CD4-positive, alpha-beta memory T cell (primary cell): ENCODE measurements around the gene TPBG. TPM values are rescaled to one million over a fixed set of nuclear protein-coding genes. Genes with fewer than 3 reads are reported as not detected.

Experiments used
- polyA plus RNA-seq, 2 donors: library from polyadenylated mRNA; unstranded; fragments of 300-500 nt; fragmentation: Illumina TruSeq; gene quantifications; one replicate each; pipeline ENCODE4 v1.2.3, GENCODE V29; 2021
- total RNA-seq, 2 experiments: library from RNA; stranded (reverse); gene quantifications; one replicate each; pipeline ENCODE4 v1.2.3, GENCODE V29; 2021

Gene TPBG
- total and polyA plus RNA-seq, 4 experiments from 2014 or later = 0.79 to 1.7 (median 1.3) TPM

Other genes with a start within 250 kb of the TPBG start
- 10 to 100 TPM; 28.9 to 29.5 TPM for gene IBTK, start 116.1 kb upstream of the TPBG start, total RNA-seq
- 10 to 100 TPM; 16.4 to 18.8 TPM for gene IBTK, start 116.1 kb upstream of the TPBG start, polyA plus RNA-seq